ENCODE measurements around the gene TLE5.
A peak's percentile ranks its signal among the peaks of the same experiment; 100 is the strongest.

Gene TLE5

GRCh38 chr19:3034406-3034655, 28.0 kb downstream of the TLE5 start:
- no peak overlapping the region for H3K4me3 ChIP-seq (ENCODE audit: low read length)

GRCh38 chr19:3033595-3034405, 28.5 kb downstream of the TLE5 start:
- Histone ChIP-seq H3K9me3 (ENCODE audit: control insufficient read depth, insufficient read depth, low read length) (no peaks in the 10 kb centered on the region), H3K36me3 (ENCODE audit: control insufficient read depth, insufficient read depth, low read length) (no peaks in the 10 kb centered on the region), H3K4me3 (ENCODE audit: low read length) (no peak overlapping the region), H3K27me3 (ENCODE audit: control insufficient read depth, insufficient read depth, low read length) (peaks cover 1% of the 10 kb centered on the region; the same call in 1 of the 2 replicates), H3K4me1 (ENCODE audit: control insufficient read depth, insufficient read depth, low read length) (no peaks in the 10 kb centered on the region), H3K27ac (ENCODE audit: low read length) (no peak overlapping the region)
- DNase-seq (ENCODE audit: low read depth, low spot score), result no peak
- no CpG with 5 or more reads among the region's 11 CpGs for WGBS (ENCODE audit: insufficient coverage, insufficient read length)

More at GRCh38 chr19:3034406-3034655, 28.0 kb downstream of the TLE5 start:
- peaks cover 1% of the 10 kb centered on the region; the same call in 1 of the 2 replicates for H3K27me3 ChIP-seq (ENCODE audit: control insufficient read depth, insufficient read depth, low read length)
- no peaks in the 10 kb centered on the region for H3K36me3 ChIP-seq (ENCODE audit: control insufficient read depth, insufficient read depth, low read length)
- H3K4me1 ChIP-seq (ENCODE audit: control insufficient read depth, insufficient read depth, low read length), result no peaks in the 10 kb centered on the region
- no peak overlapping the region for H3K27ac ChIP-seq (ENCODE audit: low read length)
- no peak for DNase-seq (ENCODE audit: low read depth, low spot score)
- H3K9me3 ChIP-seq (ENCODE audit: control insufficient read depth, insufficient read depth, low read length), result no peaks in the 10 kb centered on the region

GRCh38 chr19:3031607-3031867, 30.8 kb downstream of the TLE5 start:
- H3K27ac ChIP-seq (ENCODE audit: low read length), result no peak overlapping the region
- H3K27me3 ChIP-seq (ENCODE audit: control insufficient read depth, insufficient read depth, low read length), result peaks cover 1% of the 10 kb centered on the region; the same call in 1 of the 2 replicates
- 100% methylated on average over 1 of the region's 5 CpGs for WGBS (ENCODE audit: insufficient coverage, insufficient read length)
- no peaks in the 10 kb centered on the region for H3K4me1 ChIP-seq (ENCODE audit: control insufficient read depth, insufficient read depth, low read length)
- no peak for DNase-seq (ENCODE audit: low read depth, low spot score)
- H3K36me3 ChIP-seq (ENCODE audit: control insufficient read depth, insufficient read depth, low read length), result no peaks in the 10 kb centered on the region
- no peaks in the 10 kb centered on the region for H3K9me3 ChIP-seq (ENCODE audit: control insufficient read depth, insufficient read depth, low read length)
- H3K4me3 ChIP-seq (ENCODE audit: low read length), result no peak overlapping the region

GRCh38 chr19:3029065-3029923, 33.0 kb downstream of the TLE5 start, which contains the start of gene TLE2:
TLE2 (minus strand) TSS chr19:3029280; CDS start chr19:3028904, 376 bp downstream.
- no peaks in the 10 kb centered on the region for H3K36me3 ChIP-seq (ENCODE audit: control insufficient read depth, insufficient read depth, low read length)
- no peak within 1 kb of the TSS for H3K27ac ChIP-seq (ENCODE audit: low read length)
- DNase-seq (ENCODE audit: low read depth, low spot score), result no peak
- H3K9me3 ChIP-seq (ENCODE audit: control insufficient read depth, insufficient read depth, low read length), result no peaks in the 10 kb centered on the region
- peak within 1 kb of the TSS; percentile 41; the same call in 1 of the 2 replicates for H3K4me3 ChIP-seq (ENCODE audit: low read length)
- WGBS (ENCODE audit: insufficient coverage, insufficient read length), result no CpG with 5 or more reads among the region's 85 CpGs
- peaks cover 1% of the 10 kb centered on the region; the same call in 1 of the 2 replicates for H3K27me3 ChIP-seq (ENCODE audit: control insufficient read depth, insufficient read depth, low read length)
- H3K4me1 ChIP-seq (ENCODE audit: control insufficient read depth, insufficient read depth, low read length), result peaks cover 8% of the 10 kb centered on the region

- Histone ChIP-seq H3K4me3 (ENCODE audit: low read length) (peak overlapping the region; percentile 41; the same call in 1 of the 2 replicates), H3K27me3 (ENCODE audit: control insufficient read depth, insufficient read depth, low read length) (peaks cover 1% of the 10 kb centered on the region; the same call in 1 of the 2 replicates), H3K36me3 (ENCODE audit: control insufficient read depth, insufficient read depth, low read length) (no peaks in the 10 kb centered on the region), H3K4me1 (ENCODE audit: control insufficient read depth, insufficient read depth, low read length) (peaks cover 8% of the 10 kb centered on the region), H3K9me3 (ENCODE audit: control insufficient read depth, insufficient read depth, low read length) (no peaks in the 10 kb centered on the region), H3K27ac (ENCODE audit: low read length) (no peak overlapping the region)
- DNase-seq (ENCODE audit: low read depth, low spot score), result no peak
- WGBS (ENCODE audit: insufficient coverage, insufficient read length), result no CpG with 5 or more reads among the region's 40 CpGs
These were observed 33.8 kb downstream of the TLE5 start for GRCh38 chr19:3028305-3029064.

- H3K4me1 ChIP-seq (ENCODE audit: control insufficient read depth, insufficient read depth, low read length), result peaks cover 8% of the 10 kb centered on the region
- H3K4me3 ChIP-seq (ENCODE audit: low read length), result no peak overlapping the region; the same call in 1 of the 2 replicates
- H3K9me3 ChIP-seq (ENCODE audit: control insufficient read depth, insufficient read depth, low read length), result no peaks in the 10 kb centered on the region
- no peak overlapping the region for H3K27ac ChIP-seq (ENCODE audit: low read length)
- WGBS (ENCODE audit: insufficient coverage, insufficient read length), result no CpG with 5 or more reads among the region's 9 CpGs
- no peak for DNase-seq (ENCODE audit: low read depth, low spot score)
- H3K36me3 ChIP-seq (ENCODE audit: control insufficient read depth, insufficient read depth, low read length), result no peaks in the 10 kb centered on the region
- peaks cover 1% of the 10 kb centered on the region; the same call in 1 of the 2 replicates for H3K27me3 ChIP-seq (ENCODE audit: control insufficient read depth, insufficient read depth, low read length)
These were observed 34.4 kb downstream of the TLE5 start for GRCh38 chr19:3027981-3028304.

GRCh38 chr19:3027292-3027691, 35.0 kb downstream of the TLE5 start:
- H3K27me3 ChIP-seq (ENCODE audit: control insufficient read depth, insufficient read depth, low read length), result peaks cover 1% of the 10 kb centered on the region; the same call in 1 of the 2 replicates
- H3K9me3 ChIP-seq (ENCODE audit: control insufficient read depth, insufficient read depth, low read length), result no peaks in the 10 kb centered on the region
- H3K4me1 ChIP-seq (ENCODE audit: control insufficient read depth, insufficient read depth, low read length), result peaks cover 8% of the 10 kb centered on the region
- H3K36me3 ChIP-seq (ENCODE audit: control insufficient read depth, insufficient read depth, low read length), result no peaks in the 10 kb centered on the region
- WGBS (ENCODE audit: insufficient coverage, insufficient read length), result no CpG with 5 or more reads among the region's 2 CpGs
- H3K4me3 ChIP-seq (ENCODE audit: low read length), result no peak overlapping the region
- no peak overlapping the region for H3K27ac ChIP-seq (ENCODE audit: low read length)
- no peak for DNase-seq (ENCODE audit: low read depth, low spot score)

GRCh38 chr19:3026768-3027167, 35.5 kb downstream of the TLE5 start:
- no CpG with 5 or more reads among the region's 1 CpG for WGBS (ENCODE audit: insufficient coverage, insufficient read length)
- Histone ChIP-seq H3K27me3 (ENCODE audit: control insufficient read depth, insufficient read depth, low read length) (peaks cover 1% of the 10 kb centered on the region; the same call in 1 of the 2 replicates), H3K27ac (ENCODE audit: low read length) (no peak overlapping the region), H3K4me3 (ENCODE audit: low read length) (no peak overlapping the region), H3K36me3 (ENCODE audit: control insufficient read depth, insufficient read depth, low read length) (no peaks in the 10 kb centered on the region), H3K9me3 (ENCODE audit: control insufficient read depth, insufficient read depth, low read length) (no peaks in the 10 kb centered on the region), H3K4me1 (ENCODE audit: control insufficient read depth, insufficient read depth, low read length) (peaks cover 8% of the 10 kb centered on the region)
- DNase-seq (ENCODE audit: low read depth, low spot score), result no peak

GRCh38 chr19:3025549-3025886, 36.8 kb downstream of the TLE5 start:
- peaks cover 1% of the 10 kb centered on the region; the same call in 1 of the 2 replicates for H3K27me3 ChIP-seq (ENCODE audit: control insufficient read depth, insufficient read depth, low read length)
- no CpG with 5 or more reads among the region's 9 CpGs for WGBS (ENCODE audit: insufficient coverage, insufficient read length)
- H3K9me3 ChIP-seq (ENCODE audit: control insufficient read depth, insufficient read depth, low read length), result no peaks in the 10 kb centered on the region
- DNase-seq (ENCODE audit: low read depth, low spot score), result no peak
- no peaks in the 10 kb centered on the region for H3K36me3 ChIP-seq (ENCODE audit: control insufficient read depth, insufficient read depth, low read length)
- H3K27ac ChIP-seq (ENCODE audit: low read length), result no peak overlapping the region
- H3K4me1 ChIP-seq (ENCODE audit: control insufficient read depth, insufficient read depth, low read length), result peaks cover 8% of the 10 kb centered on the region
- no peak overlapping the region for H3K4me3 ChIP-seq (ENCODE audit: low read length)

- DNase-seq (ENCODE audit: low read depth, low spot score), result no peak
- H3K36me3 ChIP-seq (ENCODE audit: control insufficient read depth, insufficient read depth, low read length), result no peaks in the 10 kb centered on the region
- peaks cover 8% of the 10 kb centered on the region for H3K4me1 ChIP-seq (ENCODE audit: control insufficient read depth, insufficient read depth, low read length)
- H3K9me3 ChIP-seq (ENCODE audit: control insufficient read depth, insufficient read depth, low read length), result no peaks in the 10 kb centered on the region
- H3K27me3 ChIP-seq (ENCODE audit: control insufficient read depth, insufficient read depth, low read length), result peaks cover under 1% of the 10 kb centered on the region; the same call in 1 of the 2 replicates
- H3K4me3 ChIP-seq (ENCODE audit: low read length), result no peak overlapping the region
- WGBS (ENCODE audit: insufficient coverage, insufficient read length), result no CpG with 5 or more reads among the region's 30 CpGs
- no peak overlapping the region for H3K27ac ChIP-seq (ENCODE audit: low read length)
These were observed 37.3 kb downstream of the TLE5 start for GRCh38 chr19:3024870-3025548.

All from iPS DF 6.9 (cell line).